Activated naive CD4-positive, alpha-beta T cell (primary cell): Measurements from ENCODE around the gene ACADSB.
A peak's percentile ranks its signal among the peaks of the same experiment; 100 is the strongest.

ENCODE experiments used
- DNase-seq, 4 experiments: peaks; one replicate each; lab custom pipeline; 2025; lab: John Stamatoyannopoulos, UW

Gene ACADSB

DNA sequence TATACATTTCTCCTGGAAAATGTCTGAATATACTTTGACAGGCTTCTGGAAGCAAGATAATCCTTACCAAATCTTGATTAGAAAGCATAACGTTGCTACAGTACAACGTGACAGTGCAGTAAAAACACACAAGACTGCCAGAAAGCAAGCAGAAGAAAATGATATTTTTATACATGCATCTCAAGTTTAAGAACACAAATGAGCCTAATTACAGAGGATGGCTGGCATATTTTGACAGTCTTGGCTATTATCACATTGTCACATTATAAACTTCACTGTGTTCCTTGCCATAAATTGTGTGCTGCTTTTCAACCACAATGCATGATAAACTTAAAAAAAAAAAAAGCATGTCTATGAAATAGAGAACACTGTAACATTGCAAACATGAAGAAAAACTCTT, 4.5 kb upstream of the ACADSB start:
- no peak for DNase-seq

- peak in 2 of 4 experiments; percentile 2 to 17 for DNase-seq
Measured at GRCh38 chr10:123007558-123008354, 1.1 kb upstream of the ACADSB start.

GRCh38 chr10:123009105-123009820, 457 bp downstream of the ACADSB start:
- peak in 2 of 4 experiments; percentile 4 to 30 for DNase-seq

- DNase-seq: no peak
Measured at GRCh38 chr10:123011987-123012386, 3.2 kb downstream of the ACADSB start.

DNA sequence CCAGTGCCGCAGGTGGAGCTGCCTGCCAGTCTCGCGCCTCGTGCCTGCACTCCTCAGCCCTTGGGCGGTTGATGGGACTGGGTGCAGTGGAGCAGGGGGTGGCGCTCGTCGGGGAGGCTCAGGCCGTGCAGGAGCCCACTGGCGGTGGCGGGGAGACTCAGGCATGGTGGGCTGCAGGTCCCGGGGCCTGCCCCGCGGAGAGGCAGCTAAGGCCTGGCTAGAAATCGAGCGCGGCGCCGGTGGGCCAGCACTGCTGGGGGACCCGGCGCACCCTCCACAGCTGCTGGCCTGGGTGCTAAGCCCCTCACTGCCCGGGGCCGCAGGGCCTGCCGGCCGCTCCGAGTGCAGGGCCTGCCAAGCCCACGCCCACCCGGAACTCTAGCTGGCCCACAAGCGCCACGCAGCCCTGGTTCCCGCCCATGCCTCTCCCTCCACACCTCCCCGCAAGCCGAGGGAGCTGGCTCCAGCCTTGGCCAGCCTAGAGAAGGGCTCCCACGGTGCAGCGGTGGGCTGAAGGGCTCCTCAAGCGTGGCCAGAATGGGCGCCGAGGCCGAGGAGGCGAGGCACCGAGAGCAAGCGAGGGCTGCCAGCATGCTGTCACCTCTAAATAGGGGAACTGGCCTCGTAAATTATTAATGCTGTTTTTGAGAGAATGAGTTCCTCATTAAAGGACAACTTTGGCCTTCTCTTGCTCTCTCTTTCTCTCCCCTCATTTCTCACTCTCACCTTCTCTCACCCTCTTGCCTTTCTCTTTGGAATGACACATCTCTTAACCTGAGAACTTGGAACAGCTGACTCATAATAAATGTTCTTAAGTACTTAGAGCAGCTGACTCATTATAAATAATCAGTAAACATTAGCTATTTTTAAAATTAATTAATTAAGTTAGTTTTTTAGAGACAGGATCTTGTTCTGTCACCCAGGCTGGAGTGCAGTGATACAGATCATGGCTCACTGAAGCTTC, 4.9 kb downstream of the ACADSB start:
- DNase-seq: no peak

DNA sequence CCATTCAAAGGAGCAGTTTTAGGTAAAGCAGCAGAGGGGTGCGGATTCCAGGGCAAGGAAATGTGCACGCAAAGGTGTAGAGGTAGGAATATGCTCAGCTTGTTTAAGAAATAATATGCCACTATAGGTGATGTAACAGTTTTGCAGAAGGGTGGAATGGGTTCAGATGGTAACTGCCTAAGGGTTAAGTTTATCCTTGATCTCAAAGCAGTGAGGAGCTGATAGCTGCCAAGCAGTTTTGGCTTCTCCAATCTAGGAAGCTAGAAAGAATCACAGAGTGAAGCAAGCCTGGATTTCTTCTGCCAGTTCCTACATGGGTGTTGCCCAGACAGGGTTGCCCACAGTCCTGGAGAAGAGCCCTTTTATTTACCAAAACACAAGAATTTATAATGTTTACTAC, 6.0 kb downstream of the ACADSB start:
- no peak for DNase-seq

DNA sequence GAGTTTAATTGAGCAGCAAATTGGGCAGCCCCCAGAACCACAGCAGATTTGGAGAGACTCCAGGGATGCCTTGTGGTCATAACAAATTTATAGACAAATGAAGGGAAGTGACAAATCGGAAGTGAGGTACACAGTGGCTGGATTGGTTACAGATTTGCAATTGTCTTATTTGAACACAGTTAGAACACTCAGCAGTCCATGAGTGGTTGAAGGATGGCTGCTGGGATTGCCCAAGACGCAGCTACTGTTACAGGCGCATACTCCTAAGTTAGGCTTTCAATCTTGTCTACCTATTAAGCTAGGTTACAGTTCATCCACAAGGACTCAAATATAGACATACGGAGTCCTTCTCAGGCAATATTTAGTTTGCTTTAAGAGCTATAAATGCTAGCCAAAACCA, 7.4 kb downstream of the ACADSB start:
- no peak for DNase-seq

DNA sequence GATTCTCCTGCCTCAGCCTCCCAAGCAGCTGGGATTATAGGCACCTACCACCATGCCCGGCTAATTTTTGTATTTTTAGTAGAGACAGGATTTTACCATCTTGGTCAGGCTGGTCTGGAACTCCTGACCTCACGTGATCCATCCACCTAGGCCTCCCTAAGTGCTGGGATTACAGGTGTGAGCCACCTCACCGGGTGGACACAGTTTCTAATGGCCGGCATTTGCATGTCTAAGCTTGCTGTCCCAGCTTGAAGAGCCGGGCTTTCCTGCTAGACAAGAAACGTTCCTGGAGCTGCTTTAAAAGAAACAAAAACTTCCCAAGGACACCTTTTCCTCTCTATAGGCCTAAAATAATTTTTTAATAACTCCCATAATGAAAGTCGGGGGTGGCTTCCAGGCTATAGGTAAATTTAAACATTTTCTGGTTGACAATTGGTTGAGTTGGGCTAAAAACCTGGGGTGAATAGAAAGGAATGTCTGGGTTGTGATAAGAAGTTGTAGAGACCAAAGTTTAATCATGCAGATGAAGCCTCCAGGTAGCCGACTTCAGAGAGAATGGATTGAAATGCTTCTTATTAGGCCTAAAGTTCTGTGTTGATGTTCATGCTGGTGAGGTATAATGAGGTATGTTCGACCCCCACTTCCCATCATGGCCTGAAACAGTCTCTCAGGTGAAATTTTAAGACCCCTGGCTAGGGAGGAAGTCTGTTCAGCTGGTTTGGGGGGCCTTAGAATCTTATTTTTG, 8.8 kb downstream of the ACADSB start:
- DNase-seq: no peak

- no peak for DNase-seq
Measured at GRCh38 chr10:123018531-123018930, 9.7 kb downstream of the ACADSB start.

DNA sequence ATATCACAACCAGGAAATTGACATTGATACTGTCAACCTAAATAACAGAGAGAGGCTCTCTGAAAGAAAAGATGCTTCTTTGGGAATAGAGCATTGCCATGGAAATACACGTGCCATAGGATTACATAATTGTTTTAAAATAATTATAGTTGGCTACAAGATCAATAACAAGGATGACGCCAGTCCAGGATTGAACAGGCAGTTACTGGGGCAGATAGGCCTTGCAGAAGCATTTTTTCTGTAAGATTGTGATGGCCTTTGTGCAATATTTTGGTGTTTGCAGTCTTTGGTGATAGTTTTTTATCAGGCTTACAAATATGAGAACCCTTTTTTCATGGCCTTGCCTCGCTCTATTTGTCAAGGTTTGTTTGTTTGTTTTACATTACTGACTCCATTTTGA, 10.5 kb downstream of the ACADSB start:
- no peak for DNase-seq

DNA sequence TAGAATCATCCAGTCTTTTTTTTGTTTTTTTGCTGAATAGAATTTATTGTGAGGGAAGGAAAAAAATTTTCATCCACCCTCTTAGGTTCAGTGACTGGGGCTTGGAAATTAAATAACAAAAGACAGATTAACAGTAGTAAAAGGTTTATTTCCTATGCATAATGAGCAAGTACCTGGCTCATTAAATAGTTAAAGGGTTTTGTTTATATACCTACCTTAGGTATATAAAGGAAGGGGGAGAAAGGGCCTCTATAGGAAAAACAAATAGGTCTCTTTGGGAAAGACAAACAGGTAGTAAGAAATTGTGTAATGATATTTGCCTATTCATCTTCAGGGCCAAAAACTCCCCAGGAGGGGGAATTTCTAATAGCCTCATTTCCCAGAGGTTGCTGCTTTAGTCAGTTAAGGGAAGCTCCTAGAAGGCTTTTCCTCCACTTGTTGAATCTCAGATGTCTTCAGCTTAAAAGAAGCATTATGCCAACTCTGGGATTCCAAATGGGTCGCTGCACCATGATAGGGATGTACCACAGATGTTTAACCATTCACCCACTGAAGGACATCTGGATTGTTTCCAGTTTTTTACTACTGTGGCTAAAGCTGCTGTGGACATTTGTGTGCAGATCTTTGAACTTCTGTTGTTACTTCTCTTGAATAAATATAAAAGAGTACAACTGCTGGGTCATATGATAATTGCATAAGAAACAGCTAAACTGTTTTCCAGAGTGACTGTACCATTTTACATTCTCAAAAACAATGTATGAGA, 11.3 kb downstream of the ACADSB start:
- no peak for DNase-seq

GRCh38 chr10:123021517-123021916, 12.7 kb downstream of the ACADSB start:
- no peak for DNase-seq

DNA sequence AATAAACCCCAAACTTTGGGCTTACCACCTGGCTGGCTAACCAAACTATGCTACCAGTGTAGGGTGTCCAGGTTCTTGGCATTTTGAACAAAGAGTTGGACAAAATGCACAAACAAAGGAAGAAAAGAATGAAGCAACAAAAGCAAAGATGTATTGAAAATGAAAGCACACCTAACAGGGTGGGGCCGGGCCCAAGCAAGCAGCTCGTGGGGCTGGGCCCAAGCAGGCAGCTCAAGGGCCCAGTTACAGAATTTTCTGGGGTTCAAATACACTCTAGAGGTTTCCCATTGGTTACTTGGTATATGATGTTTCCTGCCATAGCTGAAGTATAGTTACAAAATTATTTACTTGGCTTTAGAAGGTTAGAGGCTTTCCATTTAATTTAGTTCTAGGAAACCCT, 15.7 kb downstream of the ACADSB start:
- no peak for DNase-seq

GRCh38 chr10:123026302-123026701, 17.5 kb downstream of the ACADSB start:
- DNase-seq: no peak

GRCh38 chr10:123027861-123028260, 19.1 kb downstream of the ACADSB start:
- DNase-seq: no peak

DNA sequence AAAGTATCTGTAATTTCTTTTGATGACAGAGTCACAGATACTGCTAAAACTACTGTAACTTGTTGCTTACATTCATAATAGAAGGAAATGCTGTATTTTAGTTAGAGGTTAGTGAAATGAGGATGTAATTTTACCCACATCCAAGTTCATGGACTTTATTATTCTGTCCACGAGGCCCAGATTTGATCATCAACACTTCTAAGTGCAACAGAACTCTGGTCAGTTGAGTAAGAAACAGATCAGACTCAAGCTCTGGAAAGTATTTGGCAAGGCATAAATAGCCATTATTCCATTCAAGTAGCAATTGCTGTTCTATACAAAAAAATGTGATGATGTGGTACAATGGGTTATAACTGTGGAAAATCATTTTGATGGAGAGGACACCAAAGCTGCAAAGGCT, 22.3 kb downstream of the ACADSB start:
- DNase-seq: no peak

- no peak for DNase-seq
Measured at GRCh38 chr10:123034332-123034731, 25.5 kb downstream of the ACADSB start.

DNA sequence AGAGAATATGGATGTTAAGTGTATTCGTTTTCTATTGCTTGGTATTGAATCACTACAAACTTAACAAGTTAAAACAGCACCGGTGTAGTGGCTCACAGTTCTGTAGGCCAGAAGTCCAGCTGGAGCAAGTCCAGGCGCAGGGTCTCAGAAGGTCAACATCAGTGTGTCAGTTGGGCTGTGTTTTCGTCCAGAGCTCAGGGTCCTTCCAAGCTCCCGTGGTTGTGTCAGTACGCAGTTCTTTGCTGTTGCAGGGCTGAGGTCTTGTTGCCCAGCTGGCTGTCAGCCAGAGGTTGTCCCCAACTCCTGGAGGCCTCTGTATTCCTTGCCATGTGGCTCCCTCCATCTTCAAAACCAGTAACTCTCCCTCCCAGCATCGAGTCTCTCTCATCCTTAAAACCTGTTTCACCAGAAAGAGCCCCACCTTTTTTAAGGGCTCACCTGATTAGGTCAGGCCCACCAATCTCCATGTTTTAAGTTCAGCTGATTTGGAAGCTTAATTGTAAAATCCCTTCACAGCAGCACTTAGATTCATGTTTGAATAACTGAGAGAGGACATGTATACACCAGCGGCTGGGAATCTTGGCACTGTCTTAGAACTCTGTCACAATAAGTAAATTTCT, 26.8 kb downstream of the ACADSB start:
- DNase-seq: no peak

GRCh38 chr10:123038782-123039631, 30.2 kb downstream of the ACADSB start:
- DNase-seq: no peak

DNA sequence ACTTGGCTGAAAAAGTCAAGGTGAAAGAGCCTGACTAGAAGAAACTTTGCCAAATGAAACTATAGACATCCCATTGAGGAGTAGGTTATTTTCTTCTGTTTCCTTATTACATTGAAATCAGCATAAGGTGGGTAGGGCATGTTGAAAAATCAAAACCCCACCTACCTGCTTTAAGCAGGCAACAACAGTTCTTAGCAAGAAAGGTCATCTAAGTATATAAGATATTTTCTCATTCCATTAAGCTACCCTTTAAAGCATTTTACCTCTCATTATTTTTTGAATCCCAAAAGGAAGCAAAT, 30.8 kb downstream of the ACADSB start:
- no peak for DNase-seq
